Measurements from ENCODE around the gene GBP4.

DNA sequence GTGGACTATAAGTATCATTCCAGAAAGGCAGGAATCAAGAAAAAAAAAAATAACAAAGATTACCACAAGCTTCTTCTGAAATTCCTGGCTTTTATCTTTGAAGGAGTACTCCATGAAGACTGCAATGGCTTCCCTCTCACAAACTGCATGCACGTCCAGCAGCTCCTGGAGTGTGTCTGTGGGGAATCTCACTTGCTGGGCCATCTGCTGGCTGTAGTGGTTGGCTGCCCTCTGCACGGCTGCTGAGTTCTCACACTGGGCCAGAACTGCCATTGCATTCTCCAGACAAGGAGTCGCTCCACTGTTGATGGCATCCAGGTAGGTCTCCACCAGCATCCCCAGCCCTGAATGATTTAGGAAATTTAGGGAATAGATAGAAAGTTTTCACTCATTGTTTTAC is 49.5 kb downstream of the GBP4 start:
- TF ChIP-seq, protein P1, sequence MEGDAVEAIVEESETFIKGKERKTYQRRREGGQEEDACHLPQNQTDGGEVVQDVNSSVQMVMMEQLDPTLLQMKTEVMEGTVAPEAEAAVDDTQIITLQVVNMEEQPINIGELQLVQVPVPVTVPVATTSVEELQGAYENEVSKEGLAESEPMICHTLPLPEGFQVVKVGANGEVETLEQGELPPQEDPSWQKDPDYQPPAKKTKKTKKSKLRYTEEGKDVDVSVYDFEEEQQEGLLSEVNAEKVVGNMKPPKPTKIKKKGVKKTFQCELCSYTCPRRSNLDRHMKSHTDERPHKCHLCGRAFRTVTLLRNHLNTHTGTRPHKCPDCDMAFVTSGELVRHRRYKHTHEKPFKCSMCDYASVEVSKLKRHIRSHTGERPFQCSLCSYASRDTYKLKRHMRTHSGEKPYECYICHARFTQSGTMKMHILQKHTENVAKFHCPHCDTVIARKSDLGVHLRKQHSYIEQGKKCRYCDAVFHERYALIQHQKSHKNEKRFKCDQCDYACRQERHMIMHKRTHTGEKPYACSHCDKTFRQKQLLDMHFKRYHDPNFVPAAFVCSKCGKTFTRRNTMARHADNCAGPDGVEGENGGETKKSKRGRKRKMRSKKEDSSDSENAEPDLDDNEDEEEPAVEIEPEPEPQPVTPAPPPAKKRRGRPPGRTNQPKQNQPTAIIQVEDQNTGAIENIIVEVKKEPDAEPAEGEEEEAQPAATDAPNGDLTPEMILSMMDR (IDR thresholded peaks at IDR 0.05 in 2 of 3, conservative IDR thresholded peaks at IDR 0.05 in 1 of 3; ENCODE audit: borderline replicate concordance in 1 of 3, insufficient read depth in 1 of 3, low read depth in 2 of 3, low read length in 2 of 3) = no peak
- no peak for TF ChIP-seq EZH2 (IDR thresholded peaks at IDR 0.05)
- TF ChIP-seq POLR2A (IDR thresholded peaks at IDR 0.05; ENCODE audit: borderline replicate concordance, extremely low read depth, insufficient read depth, insufficient read length) = no peak
- no peak for TF ChIP-seq POLR2AphosphoS5 (IDR thresholded peaks at IDR 0.05; ENCODE audit: low read depth, low read length)
- TF ChIP-seq MAX (IDR thresholded peaks at IDR 0.05) = no peak
- TF ChIP-seq SIN3A (IDR thresholded peaks at IDR 0.05; ENCODE audit: low read depth) = no peak
- no peak for TF ChIP-seq SRF (IDR thresholded peaks at IDR 0.05; ENCODE audit: low read depth)
- TF ChIP-seq REST (IDR thresholded peaks at IDR 0.05; ENCODE audit: low read depth) = no peak
- TF ChIP-seq ATF3 (IDR thresholded peaks at IDR 0.05) = no peak
- no peak for TF ChIP-seq RAD21 (IDR thresholded peaks at IDR 0.05; ENCODE audit: low read depth)
- no peak for TF ChIP-seq EGR1 (IDR thresholded peaks at IDR 0.05; ENCODE audit: low read depth)
- TF ChIP-seq, protein P2, sequence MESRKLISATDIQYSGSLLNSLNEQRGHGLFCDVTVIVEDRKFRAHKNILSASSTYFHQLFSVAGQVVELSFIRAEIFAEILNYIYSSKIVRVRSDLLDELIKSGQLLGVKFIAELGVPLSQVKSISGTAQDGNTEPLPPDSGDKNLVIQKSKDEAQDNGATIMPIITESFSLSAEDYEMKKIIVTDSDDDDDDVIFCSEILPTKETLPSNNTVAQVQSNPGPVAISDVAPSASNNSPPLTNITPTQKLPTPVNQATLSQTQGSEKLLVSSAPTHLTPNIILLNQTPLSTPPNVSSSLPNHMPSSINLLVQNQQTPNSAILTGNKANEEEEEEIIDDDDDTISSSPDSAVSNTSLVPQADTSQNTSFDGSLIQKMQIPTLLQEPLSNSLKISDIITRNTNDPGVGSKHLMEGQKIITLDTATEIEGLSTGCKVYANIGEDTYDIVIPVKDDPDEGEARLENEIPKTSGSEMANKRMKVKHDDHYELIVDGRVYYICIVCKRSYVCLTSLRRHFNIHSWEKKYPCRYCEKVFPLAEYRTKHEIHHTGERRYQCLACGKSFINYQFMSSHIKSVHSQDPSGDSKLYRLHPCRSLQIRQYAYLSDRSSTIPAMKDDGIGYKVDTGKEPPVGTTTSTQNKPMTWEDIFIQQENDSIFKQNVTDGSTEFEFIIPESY (IDR thresholded peaks at IDR 0.05; ENCODE audit: extremely low read depth, insufficient replicate concordance, low read length) = no peak
- TF ChIP-seq YY1 (IDR thresholded peaks at IDR 0.05; ENCODE audit: extremely low read depth, insufficient replicate concordance, low read depth, low read length) = no peak

Measured in HCT116 (cell line).